KOPT-K1 (cell line): ENCODE data around the gene TGIF2.
"Not testable (repeated sequence)": the region's sequence is repeated elsewhere in the genome, so short reads cannot be mapped to it uniquely, and the experiment has no call there.

Experiments
- H3K27ac ChIP-seq: fragments of 200-600 bp; sonication (generic); 2 replicates; pipeline ENCODE4 v1.5.1; 2016; ENCODE audit warnings: antibody characterized with exemption, mild to moderate bottlenecking, low read depth, low read length; ENCODE audit not compliant: poor library complexity, severe bottlenecking
- H3K36me3 ChIP-seq: fragments of 200-600 bp; sonication (generic); 2 replicates; pipeline ENCODE4 v1.5.1; 2017; ENCODE audit warnings: antibody characterized with exemption, mild to moderate bottlenecking, low read length, moderate library complexity; ENCODE audit not compliant: insufficient read depth
- H3K9me3 ChIP-seq: fragments of 200-600 bp; sonication (generic); 2 replicates; pipeline ENCODE4 v1.5.1; 2017; ENCODE audit warnings: antibody characterized with exemption, low read length, mild to moderate bottlenecking; ENCODE audit not compliant: insufficient read depth, poor library complexity, severe bottlenecking

Gene TGIF2

DNA sequence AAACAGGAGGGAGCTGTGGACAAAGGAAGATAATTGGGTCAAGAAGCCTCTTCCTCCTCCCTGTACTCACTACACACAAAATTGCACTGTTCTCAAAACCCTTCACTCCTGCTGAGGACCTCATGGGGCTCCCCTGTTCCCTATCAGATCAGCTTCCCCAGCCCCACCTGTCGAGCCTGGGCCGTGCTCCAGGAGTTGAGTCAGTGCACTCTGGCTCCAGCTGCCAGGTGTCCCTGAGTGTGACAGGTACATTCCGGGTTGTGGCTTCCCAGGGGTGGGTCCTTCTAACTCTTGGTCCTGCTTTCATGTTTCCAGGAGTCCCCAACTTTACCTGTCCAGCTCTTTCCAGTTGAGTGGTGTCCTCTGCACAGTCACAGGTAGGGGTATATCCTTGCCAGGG lies 40.6 kb downstream of the TGIF2 start:
- peaks cover 80% of the 10 kb centered on the region for H3K36me3 ChIP-seq

DNA sequence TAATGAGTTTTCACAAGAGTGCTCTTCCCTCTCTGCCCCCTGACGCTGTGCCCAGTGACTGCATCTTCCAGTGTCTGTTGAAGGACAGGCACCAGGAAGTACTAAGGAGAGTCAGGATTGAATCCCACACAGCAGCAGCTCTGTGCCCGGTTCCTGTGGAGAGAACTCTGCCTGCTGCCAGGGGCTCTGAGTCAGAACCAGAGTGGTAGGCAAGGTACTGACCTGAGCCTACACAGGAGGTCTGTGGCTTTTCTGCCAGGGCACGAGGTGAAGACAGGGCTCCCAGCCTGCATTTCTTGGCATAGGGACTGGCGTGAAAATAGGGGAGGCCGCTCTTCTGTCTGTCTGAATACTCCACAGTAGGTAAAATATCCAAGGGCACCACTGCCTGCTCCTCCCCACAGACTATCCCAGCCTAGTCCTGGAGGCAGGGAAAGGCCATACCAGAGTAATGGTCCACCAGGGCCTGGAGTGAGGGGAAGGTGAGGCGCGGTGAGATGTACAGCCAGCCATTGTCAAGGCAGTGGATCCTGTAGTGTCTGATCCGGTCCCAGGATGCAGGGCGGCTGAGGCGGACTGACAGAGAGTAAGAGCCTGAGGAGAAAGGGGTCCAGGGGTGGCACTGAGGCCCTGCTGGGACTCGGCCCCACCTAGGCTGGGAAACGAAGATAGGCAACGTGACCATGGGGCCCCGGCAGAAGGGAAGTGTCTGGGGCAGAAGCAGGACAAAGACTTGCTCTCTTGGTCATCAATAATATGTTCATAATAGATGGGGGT lies 41.6 kb downstream of the TGIF2 start:
- Histone ChIP-seq H3K9me3 (no peaks in the 10 kb centered on the region), H3K36me3 (peaks cover 70% of the 10 kb centered on the region), H3K27ac (no peak overlapping the region)

More for the DNA sequence above, 40.6 kb downstream of the TGIF2 start:
- Histone ChIP-seq H3K9me3 (no peaks in the 10 kb centered on the region), H3K27ac (no peak overlapping the region)

DNA sequence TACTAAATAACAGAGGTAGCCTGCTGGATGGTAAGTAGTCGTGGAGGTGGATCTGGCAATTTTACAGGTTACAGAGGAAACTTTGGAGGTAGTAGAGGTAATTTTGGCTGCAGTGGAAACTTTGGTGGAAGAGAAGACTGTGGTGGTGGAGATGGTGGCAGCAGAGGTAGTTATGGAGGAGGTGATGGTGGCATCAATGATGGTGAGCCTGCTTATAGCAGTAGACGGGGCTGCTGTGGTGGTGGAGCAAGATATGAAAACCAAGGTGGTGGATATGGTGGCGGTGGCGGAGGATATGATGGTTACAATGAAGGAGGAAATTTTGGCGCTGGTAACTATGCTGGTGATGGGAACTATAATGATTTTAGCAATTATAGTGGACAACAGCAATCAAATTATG lies 47.5 kb downstream of the TGIF2 start:
- H3K36me3 ChIP-seq, result peaks cover 57% of the 10 kb centered on the region
- no peaks in the 10 kb centered on the region for H3K9me3 ChIP-seq
- no peak overlapping the region for H3K27ac ChIP-seq

DNA sequence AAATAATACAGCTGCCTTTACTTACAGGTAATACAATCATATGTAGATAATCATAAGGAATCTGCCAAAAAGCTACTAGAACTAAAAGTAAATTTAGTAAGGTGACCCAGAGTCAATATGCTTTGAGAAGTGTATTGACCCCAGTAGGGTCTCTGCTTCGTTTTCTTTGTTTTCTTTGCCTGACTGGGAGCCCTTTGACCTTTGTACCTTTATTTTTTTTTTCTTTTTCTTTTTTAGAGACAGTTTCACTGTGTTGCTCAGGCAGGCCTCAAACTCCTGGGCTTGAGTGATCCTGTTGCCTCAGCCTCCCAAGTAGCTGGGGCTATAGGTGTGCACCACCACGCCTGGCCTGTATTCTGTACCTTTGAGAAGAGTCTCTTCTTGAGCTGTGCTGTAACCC lies 50.0 kb downstream of the TGIF2 start:
- Histone ChIP-seq H3K27ac (no peak overlapping the region), H3K9me3 (no peaks in the 10 kb centered on the region), H3K36me3 (peaks cover 71% of the 10 kb centered on the region)

DNA sequence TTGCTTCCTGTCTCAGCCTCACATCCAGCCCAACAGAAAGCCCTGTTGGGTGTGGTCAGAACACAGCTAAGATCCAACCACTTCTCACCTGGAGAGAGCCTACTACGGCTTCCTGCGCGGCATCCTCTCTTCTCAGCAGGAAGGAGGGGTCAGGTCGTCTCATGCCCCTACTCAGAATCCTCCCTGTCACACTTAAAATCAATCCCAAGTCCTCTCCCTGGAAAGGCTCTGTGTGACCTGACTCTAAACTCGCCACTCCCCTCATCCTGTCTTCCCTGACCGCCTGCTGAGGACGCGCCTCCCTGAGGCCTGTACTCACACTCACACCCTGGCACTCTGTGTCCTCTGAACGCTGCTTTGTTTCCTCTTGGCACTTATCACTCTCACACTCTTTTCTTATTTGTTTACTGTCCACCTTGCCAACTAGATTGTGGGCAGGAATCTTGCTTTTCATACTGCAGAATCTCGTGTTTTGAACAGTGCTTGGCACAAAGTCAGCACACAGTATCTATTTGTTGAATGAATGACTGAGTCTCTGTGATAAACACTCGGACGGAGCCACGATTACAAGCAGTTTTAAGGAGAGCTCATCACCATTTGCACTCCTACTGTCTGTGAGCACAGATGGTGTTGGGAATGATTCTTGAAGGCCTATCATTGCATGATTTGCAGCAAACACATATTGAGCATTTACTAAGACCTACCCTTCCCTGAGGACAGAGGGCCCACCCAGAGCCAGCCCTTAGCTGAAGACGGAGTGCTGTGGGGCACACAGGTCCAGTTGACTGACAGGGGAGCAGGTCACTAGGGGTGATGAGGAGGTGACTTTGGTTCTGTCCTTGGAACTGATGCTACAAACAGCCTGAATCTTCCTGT lies 50.9 kb downstream of the TGIF2 start:
- Histone ChIP-seq H3K36me3 (peaks cover 77% of the 10 kb centered on the region), H3K27ac (no peak overlapping the region)

DNA sequence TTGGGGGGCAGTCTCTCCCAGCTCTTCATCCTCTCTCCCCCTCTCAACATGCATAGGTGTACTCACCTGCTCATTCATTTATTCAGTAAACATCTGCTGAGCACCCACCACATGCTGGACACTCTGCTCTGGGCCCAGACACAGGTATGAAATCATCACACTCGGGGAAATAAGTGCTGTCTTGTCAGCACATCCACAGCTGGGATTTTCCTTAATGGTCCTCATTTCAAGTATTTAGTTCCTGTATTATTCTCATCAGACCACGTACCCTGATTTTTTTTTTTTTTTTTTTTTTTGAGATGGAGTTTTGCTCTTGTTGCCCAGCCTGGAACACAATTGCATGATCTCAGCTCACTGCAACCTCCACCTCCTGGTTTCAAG lies 51.5 kb downstream of the TGIF2 start:
- Histone ChIP-seq H3K36me3 (peaks cover 77% of the 10 kb centered on the region), H3K27ac (no peak overlapping the region), H3K9me3 (no peaks in the 10 kb centered on the region)

More for the DNA sequence above, 50.9 kb downstream of the TGIF2 start:
- H3K9me3 ChIP-seq, result no peaks in the 10 kb centered on the region

DNA sequence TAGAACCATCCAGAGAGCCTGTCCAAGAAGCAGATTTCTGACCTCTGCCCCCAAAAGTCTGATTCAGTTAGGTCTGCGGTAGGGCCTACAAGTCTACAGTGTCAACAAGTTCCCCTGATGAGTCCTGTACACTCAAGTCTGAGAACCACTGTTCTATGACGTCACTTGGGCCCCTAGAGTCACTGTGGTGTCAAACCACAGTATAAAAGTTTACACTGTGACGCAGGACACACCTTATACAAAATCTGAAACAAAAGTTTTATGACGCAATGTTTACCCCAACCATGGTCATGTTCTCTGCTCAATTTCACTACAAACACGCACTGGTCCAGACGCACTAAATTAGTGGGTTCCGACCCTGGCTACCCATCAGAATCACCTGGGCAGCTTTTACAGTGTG lies 54.7 kb downstream of the TGIF2 start:
- peak overlapping the region; percentile 0 for H3K27ac ChIP-seq
- H3K9me3 ChIP-seq, result no peaks in the 10 kb centered on the region
- peaks cover 88% of the 10 kb centered on the region for H3K36me3 ChIP-seq

DNA sequence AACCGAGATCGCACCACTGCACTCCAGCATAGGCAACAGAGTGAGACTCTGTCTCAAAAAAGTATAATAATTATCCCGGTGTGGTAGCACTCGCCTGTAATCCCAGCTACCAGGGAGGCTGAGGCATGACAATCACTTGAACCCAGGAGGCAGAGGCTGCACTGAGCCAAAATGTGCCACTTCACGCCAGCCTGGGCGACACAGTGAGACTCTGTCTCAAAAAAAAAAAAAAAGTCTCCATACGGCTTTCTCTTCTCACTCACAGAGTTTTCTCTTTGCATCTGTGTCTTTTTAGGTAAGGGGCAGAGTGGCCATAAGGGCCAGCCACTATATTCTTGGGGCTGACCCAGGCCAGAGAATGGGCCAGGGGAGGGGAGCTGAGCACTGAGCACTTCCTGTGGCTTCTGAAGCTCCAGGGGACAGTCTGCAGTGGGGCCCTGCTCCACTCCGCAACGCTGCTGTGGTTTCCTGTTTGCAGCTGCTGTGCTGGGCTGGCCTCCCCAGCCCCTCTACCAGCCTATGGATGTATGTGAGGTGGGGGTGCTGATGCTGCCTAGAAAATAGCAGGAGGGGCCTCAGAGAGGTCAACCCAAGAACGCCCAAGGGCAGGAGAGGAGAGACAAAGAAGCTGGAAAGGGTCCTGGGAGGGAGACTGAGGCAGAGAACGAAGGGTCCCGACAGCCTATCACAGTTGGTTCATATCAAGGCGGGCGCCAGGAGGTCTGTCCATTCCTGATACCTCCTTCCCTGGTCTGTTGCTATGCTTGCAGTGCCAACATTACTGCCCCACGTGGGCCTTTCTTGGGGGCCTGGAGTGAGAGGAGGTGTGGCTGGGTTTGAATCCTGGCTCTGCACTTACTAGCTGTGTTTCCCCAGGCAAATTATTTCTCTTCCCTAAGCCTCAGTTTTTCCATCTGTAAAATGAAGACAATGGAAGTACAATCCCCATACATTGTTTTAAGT lies 56.6 kb downstream of the TGIF2 start:
- H3K36me3 ChIP-seq, result peaks cover 86% of the 10 kb centered on the region
- H3K27ac ChIP-seq, result peak overlapping the region; percentile 82
- H3K9me3 ChIP-seq, result no peaks in the 10 kb centered on the region

DNA sequence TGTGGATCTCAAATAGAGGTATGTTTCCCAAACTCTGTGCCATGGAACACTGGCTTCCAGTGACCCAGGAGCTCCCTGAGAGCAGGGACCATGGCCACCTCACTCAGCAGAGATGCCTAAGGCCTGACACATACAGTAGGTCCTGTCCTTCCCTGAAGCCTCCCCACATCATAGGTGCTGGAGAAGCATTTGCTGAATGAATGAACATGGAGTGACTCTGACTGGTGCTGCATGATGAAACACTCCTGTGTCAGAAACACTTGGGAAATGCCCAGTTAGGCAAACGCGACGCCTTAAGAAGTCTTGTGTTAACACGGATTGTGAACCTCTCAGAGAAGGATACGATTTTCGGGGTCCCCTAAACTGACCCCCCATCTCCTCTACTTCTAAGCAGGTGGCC lies 58.2 kb downstream of the TGIF2 start:
- Histone ChIP-seq H3K9me3 (no peaks in the 10 kb centered on the region), H3K36me3 (peaks cover 82% of the 10 kb centered on the region), H3K27ac (peak overlapping the region; percentile 82)

DNA sequence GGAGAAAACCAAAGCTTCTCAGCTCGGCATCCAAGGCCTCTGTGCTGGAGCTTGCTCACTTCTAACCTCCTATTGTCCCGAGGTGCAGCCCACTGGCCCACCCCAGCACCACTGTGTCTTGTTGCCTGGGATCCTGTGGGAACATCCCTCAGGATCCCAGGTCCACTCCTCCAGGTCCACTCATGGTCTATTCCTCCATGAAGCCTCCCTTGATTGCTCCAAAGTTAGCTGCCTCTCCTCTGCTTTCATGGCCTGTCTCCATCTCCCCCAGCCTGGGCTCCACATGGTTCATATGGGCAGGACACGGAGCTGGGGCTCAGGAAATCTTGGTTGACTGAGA lies 58.7 kb downstream of the TGIF2 start:
- Histone ChIP-seq H3K27ac (no peak overlapping the region), H3K36me3 (peaks cover 82% of the 10 kb centered on the region), H3K9me3 (no peaks in the 10 kb centered on the region)

DNA sequence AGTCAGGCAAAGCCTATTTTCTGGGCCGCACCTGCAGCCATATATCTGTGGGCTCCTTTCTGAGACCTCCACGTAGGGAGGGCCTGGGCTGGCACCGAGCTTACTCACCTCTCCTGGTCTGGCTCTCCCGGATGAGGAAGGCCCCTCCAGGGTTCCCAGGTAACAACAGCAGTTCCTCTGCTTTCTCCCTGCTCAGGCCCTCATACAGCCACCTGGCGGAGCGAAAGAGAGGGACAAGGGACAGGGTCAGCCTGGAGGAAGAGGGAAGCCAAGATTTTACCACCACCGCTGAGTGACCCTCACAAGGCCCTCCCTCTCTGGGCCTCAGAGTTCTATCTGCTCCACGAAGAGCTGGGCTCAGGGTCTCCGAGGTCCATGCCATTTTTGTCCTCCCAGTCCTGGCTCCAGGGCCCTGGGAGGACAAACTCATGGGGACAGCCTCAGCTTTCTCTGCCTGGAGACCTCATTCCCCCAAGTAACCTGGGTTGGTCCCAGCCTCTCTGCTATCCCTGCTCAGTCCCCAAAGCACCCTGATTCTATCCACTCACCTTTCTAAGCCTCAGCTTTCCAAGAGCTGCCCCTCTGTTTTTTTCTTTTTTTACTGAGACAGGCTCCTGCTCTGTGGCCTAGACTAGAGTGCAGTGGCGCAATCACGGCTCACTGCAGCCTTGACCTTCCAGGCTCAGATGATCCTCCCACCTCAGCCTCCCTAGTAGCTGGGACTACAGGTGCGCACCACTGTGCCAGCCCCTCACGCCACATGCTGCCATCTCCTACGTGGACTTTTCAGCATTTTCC lies 59.3 kb downstream of the TGIF2 start:
- peaks cover 82% of the 10 kb centered on the region for H3K36me3 ChIP-seq
- H3K27ac ChIP-seq, result peak overlapping the region; percentile 20
- H3K9me3 ChIP-seq, result no peaks in the 10 kb centered on the region

DNA sequence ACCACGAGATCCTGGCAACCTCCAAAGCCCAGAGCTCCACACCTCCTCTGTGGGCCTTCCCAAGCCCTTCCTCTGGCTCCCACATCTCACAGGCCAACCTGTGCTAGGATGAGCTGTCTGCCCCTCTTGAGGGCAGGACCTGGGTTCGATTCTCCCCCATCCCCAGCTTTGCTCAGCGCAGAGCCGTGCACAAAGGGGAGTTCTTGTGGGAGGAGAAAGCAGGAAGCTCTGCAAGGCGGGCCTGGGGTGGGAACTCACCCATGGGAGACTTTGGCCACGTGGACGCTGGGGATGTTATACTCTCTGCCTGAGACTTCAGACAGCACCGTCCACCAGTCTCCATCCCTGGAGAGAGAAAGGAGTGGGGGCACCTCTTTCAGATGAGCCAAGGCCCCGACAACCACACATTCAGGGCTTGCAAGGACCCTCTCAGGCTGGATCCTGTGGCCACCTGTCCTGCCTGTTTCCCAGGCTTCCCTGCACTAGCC lies 59.9 kb downstream of the TGIF2 start:
- Histone ChIP-seq H3K36me3 (peaks cover 82% of the 10 kb centered on the region), H3K9me3 (no peaks in the 10 kb centered on the region)

DNA sequence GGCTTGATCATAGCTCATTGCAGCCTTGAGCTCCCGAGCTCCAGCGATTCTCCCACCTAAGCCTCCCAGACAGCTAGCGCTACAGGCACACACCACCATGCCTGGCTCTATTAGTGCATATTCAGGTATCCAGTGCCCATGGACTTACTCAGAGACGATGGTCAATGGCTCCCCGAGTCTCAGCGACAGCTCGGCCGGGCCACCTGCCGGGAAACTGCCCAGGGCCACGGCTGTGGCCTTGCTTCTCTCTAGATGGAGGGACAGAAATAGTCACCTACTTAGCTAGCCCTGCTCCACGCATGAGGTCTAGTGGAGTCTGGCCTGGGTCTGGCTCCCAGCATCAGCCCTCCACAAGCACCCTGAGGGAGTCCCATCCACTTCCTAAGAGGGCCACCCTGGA lies 60.9 kb downstream of the TGIF2 start:
- Histone ChIP-seq H3K27ac (no peak overlapping the region), H3K36me3 (peaks cover 85% of the 10 kb centered on the region), H3K9me3 (no peaks in the 10 kb centered on the region)

More for the DNA sequence above, 59.9 kb downstream of the TGIF2 start:
- no peak overlapping the region for H3K27ac ChIP-seq

DNA sequence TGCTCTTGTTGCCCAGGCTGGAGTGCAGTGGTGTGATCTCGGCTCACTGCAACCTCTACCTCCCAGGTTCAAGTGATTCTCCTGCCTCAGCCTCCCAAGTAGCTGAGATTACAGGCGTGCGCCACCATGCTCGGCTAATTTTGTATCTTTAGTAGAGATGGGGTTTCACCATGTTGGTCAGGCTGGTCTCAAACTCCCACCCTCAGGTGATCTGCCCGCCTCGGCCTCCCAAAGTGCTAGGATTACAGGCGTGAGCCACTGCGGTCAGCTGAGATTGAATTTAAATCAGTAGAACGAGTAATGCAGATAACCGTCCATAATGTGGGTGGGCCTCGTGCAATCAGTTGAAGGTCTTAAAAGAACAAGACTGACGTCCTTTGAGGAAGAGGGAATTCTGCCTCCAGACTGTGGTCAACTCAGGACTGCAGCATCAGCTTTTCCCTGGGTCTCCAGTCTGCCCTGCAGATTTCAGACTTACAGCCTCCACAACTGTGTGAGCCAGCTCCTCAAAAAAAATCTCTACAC lies 65.5 kb downstream of the TGIF2 start:
- H3K9me3 ChIP-seq, result not testable (repeated sequence)
- peaks cover 89% of the 10 kb centered on the region for H3K36me3 ChIP-seq

More for the DNA sequence above, 65.5 kb downstream of the TGIF2 start:
- H3K27ac ChIP-seq, result not testable (repeated sequence)
